SKM-1 treated with dmso at 0.1 percent for 144 hours (cell line): ENCODE data around the gene CNTD1.

Experiments used
- DNase-seq: peaks from one replicate; lab custom pipeline; 2025; ENCODE audit not compliant: unreplicated experiment; lab: John Stamatoyannopoulos, UW

Gene CNTD1

DNA sequence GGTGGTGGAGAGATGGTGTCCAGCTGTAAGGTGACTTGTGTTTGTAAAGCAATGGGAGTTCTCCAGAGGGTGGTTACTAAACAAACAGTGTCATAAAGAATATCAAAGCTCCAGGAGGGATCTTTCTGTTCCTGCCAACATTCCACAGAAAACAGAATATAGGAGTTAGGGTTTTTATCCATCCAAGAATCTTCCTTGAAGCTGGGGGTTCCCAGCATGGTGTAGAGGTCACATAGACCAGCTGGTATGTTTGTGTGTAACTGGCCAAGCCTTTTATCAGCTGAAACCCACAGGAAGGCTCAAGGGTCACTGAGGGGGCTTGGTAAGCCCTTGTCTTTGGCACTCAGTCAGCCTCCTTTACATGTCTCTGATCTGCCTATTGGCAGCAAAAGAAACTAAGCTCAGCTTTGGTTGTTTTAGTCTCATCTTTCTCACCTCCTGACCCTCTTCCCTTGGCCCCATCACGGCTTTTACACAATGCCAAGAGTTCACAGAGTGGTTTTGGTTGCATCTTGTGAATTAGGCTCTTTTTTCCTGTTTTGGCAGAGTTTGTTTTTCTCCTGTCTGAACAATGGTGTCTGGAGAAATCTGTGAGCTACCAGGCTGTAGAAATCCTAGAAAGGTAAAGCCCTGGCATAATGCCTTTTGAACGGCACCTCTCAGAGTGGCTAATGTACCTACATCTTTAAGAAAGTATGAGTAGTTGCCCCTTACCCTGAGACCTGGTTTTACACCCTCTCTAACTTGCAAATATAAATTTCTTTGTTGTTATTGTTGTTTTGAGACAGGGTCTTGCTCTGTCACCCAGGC is 4.6 kb downstream of the CNTD1 start:
- no peak for DNase-seq

DNA sequence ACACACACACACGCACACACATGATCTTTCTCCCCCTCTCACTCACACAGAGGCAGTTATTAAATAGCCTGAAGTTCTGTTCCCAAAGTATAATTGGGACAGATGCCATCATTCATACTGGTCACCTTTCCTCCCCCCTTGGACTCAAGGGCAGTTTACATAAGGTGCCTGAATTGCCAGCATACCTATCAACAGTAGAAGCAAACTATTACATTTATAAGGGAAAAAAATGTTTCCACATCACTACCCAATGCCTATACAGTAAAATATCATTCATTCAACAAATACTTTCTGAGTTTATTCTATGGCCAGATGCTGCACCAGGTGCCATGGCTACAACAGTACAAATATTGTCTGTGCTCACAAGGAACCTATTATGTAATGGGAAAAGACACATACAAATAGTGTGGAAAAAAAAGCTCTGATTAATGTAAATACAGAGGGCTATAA is 6.3 kb downstream of the CNTD1 start:
- DNase-seq = no peak

DNA sequence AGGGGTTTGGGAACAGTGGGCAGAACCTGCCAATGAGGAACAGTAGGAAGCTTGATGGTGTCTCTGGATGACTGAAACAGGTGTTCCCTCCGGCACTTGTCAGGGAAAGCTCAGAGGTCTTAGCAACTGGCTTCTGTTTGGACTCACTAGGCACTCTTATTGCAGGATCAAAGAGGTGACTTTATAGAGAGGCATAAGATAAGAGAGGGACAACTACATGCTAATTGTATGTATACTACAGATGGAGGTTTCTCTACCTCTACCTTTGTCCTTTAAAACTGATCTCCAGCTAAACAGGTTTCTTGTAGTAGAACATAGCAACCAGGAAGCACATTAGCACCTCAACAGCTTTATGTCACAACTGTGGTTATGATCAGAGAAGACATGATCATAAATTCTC is 7.6 kb downstream of the CNTD1 start:
- DNase-seq = no peak

GRCh38 chr17:42809250-42809649 is 10.6 kb downstream of the CNTD1 start:
- DNase-seq = no peak

DNA sequence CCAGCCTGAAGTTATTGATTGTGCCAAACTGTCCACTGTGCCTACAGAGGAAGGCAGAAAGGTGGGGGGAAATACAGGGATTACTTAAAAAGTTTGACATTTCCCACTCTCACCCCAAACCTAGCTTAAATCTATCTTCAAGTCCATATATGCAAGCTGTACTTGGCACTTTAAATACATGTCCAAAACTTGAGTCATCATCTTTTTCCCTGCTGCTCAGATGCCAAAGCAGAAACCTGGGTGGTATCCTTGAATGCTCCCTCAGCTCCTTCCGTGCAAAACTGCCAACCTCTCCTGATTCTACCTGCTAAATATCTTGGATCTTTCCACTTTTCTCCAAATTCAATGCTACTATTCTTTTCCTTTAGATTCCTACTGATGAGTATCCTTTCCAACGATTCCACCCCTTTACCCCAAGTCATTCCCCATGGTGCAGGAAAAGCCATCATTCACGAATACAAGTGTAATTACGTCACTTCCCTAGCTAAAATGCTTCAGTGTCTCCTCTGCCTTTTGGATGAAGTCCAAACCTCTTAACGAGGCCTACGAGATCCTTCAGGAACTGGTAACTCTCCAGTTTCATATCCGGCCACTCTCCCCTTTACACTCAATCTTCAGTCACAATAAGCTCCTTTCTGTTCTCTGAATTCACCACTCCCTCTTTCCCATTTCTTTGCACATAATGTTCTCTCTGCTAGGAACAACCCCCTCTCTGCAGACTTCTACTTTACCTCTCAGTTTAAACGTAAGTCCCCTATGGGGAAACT is 16.2 kb downstream of the CNTD1 start:
- DNase-seq = no peak

DNA sequence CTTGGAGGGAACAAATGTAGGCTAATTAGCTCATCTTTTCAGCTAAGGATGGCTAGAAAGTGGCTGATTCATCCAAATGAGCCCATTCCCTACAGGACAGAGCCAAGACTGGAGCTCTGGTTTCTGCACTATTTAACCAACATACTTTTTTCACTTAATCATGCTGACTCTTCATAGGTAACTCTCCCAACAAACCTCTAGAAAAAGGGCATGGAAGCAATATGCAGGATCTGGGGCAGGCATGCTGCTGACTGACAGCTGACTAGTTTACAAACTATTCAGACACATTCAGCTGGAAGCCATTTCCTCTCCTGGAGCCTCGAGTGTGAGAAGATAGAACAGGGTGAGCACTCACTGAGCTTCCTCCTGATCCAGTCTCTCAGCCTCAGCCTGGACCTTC is 19.2 kb downstream of the CNTD1 start:
- no peak for DNase-seq

- DNase-seq = no peak
These were observed 19.7 kb downstream of the CNTD1 start for GRCh38 chr17:42818379-42818778.

GRCh38 chr17:42819939-42820535 is 21.4 kb downstream of the CNTD1 start:
- DNase-seq = peak; percentile 57

- DNase-seq = no peak
These were observed 22.5 kb downstream of the CNTD1 start for GRCh38 chr17:42821176-42821575.

- DNase-seq = no peak
These were observed 28.8 kb downstream of the CNTD1 start for GRCh38 chr17:42827472-42827871.

DNA sequence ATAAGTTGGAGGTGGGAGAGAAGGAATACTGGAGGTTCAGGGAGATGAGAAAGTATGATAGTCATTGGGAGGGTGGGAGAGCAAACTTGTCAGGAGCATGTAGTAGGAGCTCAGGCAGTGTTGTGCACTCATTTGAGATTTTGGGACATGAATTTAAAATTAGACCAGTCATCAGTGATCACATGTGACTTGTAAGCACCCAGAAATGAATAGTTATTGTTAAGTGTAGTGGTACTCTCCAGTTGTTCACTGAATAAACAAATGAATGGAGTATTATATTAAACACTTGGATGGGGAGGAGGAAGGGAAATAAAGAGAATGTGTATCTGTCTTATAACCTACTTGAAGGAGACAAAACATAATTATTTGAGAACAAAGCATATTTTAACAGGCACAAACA is 32.3 kb downstream of the CNTD1 start:
- DNase-seq = no peak

GRCh38 chr17:42832213-42832933 is 33.7 kb downstream of the CNTD1 start:
- no peak for DNase-seq

- DNase-seq = peak; percentile 91
These were observed 34.5 kb downstream of the CNTD1 start, which contains the start of gene PSME3 for GRCh38 chr17:42832934-42833766. PSME3 (plus strand) TSS chr17:42833397; CDS start chr17:42833632, 235 bp downstream.

GRCh38 chr17:42833767-42834422 is 35.2 kb downstream of the CNTD1 start:
- no peak for DNase-seq

DNA sequence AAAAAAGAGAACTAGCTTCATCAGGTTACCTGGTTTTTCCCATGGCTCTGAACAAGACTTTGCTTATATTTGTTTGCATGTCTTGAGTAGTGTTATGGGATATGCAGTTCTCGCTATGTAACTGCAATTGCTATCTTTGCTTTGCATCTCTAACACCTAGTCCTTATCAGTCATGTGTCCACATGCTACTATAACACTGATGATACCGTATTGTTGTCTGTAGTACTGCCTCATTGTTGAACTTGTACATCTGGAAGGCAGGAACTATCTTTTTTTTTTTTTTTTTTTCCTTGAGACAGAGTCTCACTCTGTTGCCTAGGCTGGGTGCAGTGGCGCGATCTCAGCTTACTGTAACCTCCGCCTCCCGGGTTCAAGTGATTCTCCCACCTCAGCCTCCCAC is 37.1 kb downstream of the CNTD1 start:
- no peak for DNase-seq

DNA sequence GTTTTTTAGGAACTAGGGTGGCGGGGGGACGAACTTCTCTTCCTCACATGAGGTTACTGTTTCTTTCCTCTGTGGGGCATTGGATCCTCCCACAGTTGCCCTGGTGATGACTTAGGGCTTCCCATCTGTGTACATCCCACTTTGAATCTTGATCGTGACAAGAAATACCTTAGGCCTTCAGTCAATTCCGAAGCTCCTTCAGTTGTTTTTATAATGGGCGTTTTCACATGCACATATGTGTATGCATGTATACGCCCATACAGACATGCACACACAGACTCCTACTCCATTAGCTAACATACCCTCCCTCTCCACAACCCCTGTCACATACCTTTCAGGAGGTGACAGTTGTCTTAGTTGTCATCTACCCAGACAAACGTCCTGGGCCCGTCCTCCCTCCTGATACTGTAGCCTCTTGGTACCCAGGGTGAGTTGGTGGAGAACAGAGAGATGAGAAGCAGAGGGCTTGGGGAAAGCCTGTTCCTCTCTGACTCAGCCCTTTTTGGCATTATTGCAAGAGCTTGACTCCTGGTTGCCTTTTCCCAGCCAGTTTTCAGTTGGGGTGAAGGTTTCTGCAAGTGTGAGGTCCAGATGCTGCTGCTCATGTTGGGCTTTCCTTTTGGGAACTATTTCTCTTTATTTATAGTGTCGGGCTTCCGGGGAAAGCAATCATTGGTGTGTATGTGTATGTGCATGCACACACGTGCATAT is 43.5 kb downstream of the CNTD1 start:
- no peak for DNase-seq

- peak; percentile 14 for DNase-seq
These were observed 44.8 kb downstream of the CNTD1 start for GRCh38 chr17:42843358-42843934.

GRCh38 chr17:42844271-42844670 is 45.6 kb downstream of the CNTD1 start, which contains the start of gene AOC2:
AOC2 (plus strand) TSS chr17:42844580; CDS start chr17:42844627, 47 bp downstream.
- DNase-seq = no peak
